DOHH2 (cell line): Measurements from ENCODE around the gene ALPG.

Source experiments
- CTCF ChIP-seq: fragments of 200-600 bp; sonication (generic); IDR thresholded peaks from one replicate; pipeline ENCODE4 v1.5.1; 2014; ENCODE audit warnings: antibody characterized with exemption, mild to moderate bottlenecking, low read depth, low read length; ENCODE audit not compliant: poor library complexity, severe bottlenecking
- EZH2phosphoT487 ChIP-seq: fragments of 200-600 bp; sonication (generic); IDR thresholded peaks from 2 replicates; pipeline ENCODE4 v1.6.1; 2017; ENCODE audit warnings: borderline replicate concordance, mild to moderate bottlenecking, antibody characterized with exemption, low read length, moderate library complexity, mixed read lengths

- TF ChIP-seq CTCF (no peak), EZH2phosphoT487 (no peak)
Measured at GRCh38 chr2:232419245-232420072, 12.8 kb downstream of the ALPG start.
